Fibroblast of villous mesenchyme (primary cell): ENCODE data around the gene DACH1. TPM values are rescaled to one million over a fixed set of nuclear protein-coding genes. Genes with fewer than 3 reads are reported as not detected.
"Not testable (repeated sequence)": the region's sequence is repeated elsewhere in the genome, so short reads cannot be mapped to it uniquely, and the experiment has no call there.

Experiments
- DNase-seq: peaks from one replicate; pipeline ENCODE4 v3.0.0-alpha.2; 2010; ENCODE audit warnings: low read depth
- H3K4me3 ChIP-seq: 2 replicates; pipeline ENCODE4 v1.5.1; 2011; ENCODE audit warnings: low read depth, mild to moderate bottlenecking, low read length
- CTCF ChIP-seq: IDR thresholded peaks from 2 replicates; pipeline ENCODE4 v1.5.1; 2012; ENCODE audit warnings: low read depth, mild to moderate bottlenecking, low read length; ENCODE audit not compliant: insufficient read depth
- total RNA-seq: library from RNA; depleted of rRNA; stranded (reverse); fragments of >200 nt; gene quantifications from 2 replicates; pipeline ENCODE4 v1.2.3, GENCODE V29; 2012

DACH1 gene
- total RNA-seq, 1 donor, result 0.43 TPM

GRCh38 chr13:71853725-71854124, 13.3 kb downstream of the DACH1 start:
- no peak for TF ChIP-seq CTCF
- H3K4me3 ChIP-seq, result no peak overlapping the region
- no peak for DNase-seq

- no peak for TF ChIP-seq CTCF
- H3K4me3 ChIP-seq, result no peak overlapping the region
- DNase-seq, result no peak
Measured at GRCh38 chr13:71852736-71853135, 14.3 kb downstream of the DACH1 start.

- no peak for DNase-seq
- no peak overlapping the region for H3K4me3 ChIP-seq
- no peak for TF ChIP-seq CTCF
Measured at GRCh38 chr13:71851498-71852409, 15.2 kb downstream of the DACH1 start.

GRCh38 chr13:71842003-71842402, 25.0 kb downstream of the DACH1 start:
- no peak for TF ChIP-seq CTCF
- H3K4me3 ChIP-seq, result no peak overlapping the region
- DNase-seq, result no peak

- DNase-seq, result no peak
- no peak for TF ChIP-seq CTCF
- no peak overlapping the region for H3K4me3 ChIP-seq
Measured at GRCh38 chr13:71838842-71839241, 28.2 kb downstream of the DACH1 start.

- not testable (repeated sequence) for DNase-seq, H3K4me3 ChIP-seq
Measured at GRCh38 chr13:71837582-71837981, 29.4 kb downstream of the DACH1 start.

- TF ChIP-seq CTCF, result no peak
- H3K4me3 ChIP-seq, result no peak overlapping the region
- no peak for DNase-seq
Measured at GRCh38 chr13:71831716-71832115, 35.3 kb downstream of the DACH1 start.
